Stimulated activated CD8-positive, alpha-beta memory T cell treated with anti-CD3 and anti-CD28 coated beads, Interleukin-7, amount 100 ng/mL, for 4 hours (primary cell): ENCODE results near the gene DHDDS.

Source experiments
- DNase-seq, 2 donors: peaks; one replicate each; pipeline ENCODE4 v3.0.0-alpha.2; 2020; ENCODE audit warnings: low read depth in 2 of 2

Gene DHDDS

DNA sequence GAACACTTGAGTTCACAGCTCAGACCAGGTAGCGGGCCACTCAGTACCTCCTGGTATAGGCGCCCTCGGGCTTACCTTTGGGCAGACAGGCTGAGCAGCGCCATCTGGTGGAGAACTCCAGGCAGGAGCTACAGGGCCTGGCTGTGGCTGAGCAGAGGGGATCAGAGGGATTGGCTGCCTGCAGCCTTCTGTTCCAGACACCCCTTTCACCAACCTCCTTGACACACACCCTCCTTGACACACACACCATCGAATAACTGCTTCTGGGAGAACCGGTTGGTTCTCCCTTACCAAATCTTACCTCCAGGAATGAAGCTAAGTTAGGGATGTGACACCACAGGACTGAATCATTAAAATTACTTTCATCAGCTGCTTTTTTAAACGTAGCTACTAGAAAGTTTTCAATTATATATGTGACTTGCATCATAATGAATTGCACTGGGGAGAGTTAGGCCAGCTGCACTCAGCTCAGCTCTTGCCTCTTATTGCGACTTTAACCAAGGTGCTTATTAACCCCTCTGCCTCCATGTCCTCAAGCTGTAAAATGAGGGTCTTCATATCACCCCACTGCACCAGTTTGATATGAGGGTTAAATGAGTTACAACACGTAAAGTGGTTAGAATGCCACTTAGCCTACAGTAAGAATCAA lies 14.9 kb upstream of the DHDDS start:
- peak; percentile 70 to 76 for DNase-seq

GRCh38 chr1:26418865-26419349 lies 13.2 kb upstream of the DHDDS start:
- no peak for DNase-seq

DNA sequence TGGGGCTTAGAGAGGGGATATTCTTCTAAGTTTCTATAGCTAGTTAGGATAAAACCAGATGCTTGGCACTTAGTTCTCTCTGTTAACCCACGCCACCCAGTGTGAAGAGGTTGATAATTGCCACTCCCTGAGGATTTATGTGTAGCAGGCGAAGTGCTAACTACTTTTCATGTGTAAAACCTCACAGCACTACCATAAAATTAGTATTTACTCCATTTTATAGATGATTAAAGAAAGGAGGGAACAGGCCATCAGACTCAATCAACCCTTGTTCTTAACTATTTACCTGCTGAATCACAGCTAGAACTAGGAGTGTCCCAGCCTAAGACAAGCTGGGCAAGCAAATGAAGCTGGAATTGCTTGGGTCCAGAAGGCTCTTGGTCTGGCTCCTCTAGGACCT lies 12.6 kb upstream of the DHDDS start:
- no peak for DNase-seq

- no peak for DNase-seq
Measured at GRCh38 chr1:26429721-26430120, 2.4 kb upstream of the DHDDS start.

DNA sequence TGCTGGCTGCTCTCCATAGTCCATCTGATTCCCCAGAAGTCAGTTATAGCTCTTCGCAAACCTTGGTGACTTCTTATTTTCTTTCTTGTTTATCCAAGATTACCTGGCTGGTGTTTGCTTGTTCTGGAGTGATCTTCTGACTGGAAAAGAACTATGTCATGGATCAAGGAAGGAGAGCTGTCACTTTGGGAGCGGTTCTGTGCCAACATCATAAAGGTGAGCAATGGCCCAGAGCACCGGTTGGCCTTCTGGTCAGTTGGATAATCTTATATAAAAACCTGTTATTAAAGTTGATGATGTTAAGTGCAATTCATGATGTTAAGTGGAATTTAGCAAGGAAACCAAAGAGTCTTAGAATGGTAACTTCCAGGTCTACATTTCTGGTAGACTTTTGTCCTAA lies 672 bp downstream of the DHDDS start:
- no peak for DNase-seq

- DNase-seq, result no peak
Measured at GRCh38 chr1:26434161-26434752, 2.1 kb downstream of the DHDDS start.

DNA sequence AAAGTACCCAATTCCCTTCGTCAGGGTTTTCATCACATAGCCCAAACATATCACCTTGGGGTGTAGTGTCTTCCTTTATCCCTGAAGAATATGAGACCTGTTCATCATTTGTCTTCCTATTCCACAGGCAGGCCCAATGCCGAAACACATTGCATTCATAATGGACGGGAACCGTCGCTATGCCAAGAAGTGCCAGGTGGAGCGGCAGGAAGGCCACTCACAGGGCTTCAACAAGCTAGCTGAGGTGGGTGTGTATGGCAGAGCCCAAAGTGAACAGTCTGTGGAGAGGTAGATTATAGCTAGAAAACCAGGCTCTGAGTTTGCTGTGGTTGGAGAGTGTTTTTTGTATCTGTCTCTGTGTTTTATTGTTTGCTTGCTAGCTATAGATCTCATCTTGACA lies 5.9 kb downstream of the DHDDS start:
- DNase-seq, result no peak

DNA sequence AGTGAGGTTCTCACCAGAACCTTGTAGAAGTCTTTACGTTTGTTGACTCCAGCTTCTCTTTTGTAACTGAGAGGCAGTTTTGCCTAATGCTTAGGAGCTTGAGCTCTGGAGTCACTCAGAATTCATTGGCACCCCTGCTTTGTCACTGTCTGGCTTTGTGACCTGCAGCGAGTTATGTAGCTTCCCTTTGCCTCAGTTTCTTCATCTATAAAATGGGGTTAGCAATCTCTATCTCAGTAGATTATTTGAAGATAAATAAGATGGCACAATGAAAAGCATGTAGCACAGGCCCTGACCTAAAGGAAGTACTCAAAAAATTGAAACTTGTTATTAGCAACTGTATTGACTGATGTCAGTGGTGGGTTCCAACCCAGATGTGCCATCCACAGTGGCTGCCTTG lies 8.1 kb downstream of the DHDDS start:
- no peak for DNase-seq

DNA sequence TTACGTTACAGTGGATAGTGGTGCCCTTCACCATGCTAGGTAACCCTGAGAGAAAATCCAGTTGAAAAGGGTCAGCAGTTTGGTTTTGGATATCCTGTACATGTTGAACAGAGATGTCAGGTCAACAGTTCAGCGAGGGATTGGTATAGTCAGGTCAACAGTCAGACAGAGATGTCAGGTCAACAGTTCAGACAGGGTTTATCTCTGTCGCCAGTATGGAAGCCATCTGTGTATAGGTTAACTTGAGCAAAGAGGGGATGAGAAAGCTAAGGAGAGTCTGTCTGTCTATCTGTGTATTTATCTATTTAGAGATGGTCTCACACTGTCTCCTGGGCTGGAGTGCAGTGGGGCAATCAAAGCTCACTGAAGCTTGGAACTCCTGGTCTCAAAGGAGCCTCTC lies 17.7 kb downstream of the DHDDS start:
- no peak for DNase-seq

DNA sequence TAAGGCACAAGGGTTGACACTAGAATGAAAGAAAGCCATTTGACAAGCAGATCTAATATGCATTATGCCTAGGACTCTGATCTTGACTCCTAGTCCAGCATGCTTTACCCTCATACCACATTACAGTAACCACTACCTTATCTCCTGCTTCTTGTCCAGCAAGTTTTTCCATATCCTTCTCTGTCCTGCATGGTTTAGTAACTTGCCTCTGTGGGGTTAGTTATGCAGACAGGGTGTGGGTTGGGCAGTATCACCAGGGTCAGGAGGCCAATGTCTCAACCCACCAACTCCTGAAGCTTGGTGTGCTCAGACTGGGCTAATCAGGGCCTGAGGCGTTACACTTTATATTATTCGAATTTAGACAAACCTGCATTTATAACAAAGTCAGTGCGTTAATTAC lies 18.8 kb downstream of the DHDDS start:
- DNase-seq, result no peak

GRCh38 chr1:26452459-26453183 lies 20.5 kb downstream of the DHDDS start:
- no peak for DNase-seq

- no peak for DNase-seq
Measured at GRCh38 chr1:26459148-26459547, 27.0 kb downstream of the DHDDS start.

DNA sequence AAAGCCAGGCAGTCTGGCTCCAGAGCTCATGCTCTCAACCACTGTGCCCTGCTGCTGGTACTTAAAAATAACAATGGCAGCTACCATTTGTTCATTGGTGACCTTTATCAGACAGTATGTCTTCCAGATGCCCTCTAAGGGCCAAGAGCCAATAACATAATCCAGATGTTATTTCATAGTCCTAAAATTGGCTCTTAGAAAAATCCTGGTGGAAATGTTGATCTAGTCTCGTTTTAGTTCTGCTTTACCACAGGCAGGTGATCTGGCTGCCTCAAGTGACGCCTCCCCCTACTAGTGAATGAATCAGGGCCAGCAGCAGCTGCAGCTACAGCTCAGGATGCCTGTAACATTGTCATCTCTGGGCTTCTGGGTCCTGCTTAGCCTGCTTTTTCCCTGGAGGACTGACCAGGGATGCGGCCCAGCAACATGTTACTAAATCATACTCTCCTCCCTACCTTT lies 27.5 kb downstream of the DHDDS start:
- DNase-seq, result no peak

- DNase-seq, result no peak
Measured at GRCh38 chr1:26468911-26469310, 36.8 kb downstream of the DHDDS start.

GRCh38 chr1:26469558-26469957 lies 37.4 kb downstream of the DHDDS start:
- no peak for DNase-seq

- no peak for DNase-seq
Measured at GRCh38 chr1:26470878-26471497, 38.9 kb downstream of the DHDDS start.

- DNase-seq, result peak; percentile 6 to 24
Measured at GRCh38 chr1:26471498-26472319, 39.6 kb downstream of the DHDDS start.

DNA sequence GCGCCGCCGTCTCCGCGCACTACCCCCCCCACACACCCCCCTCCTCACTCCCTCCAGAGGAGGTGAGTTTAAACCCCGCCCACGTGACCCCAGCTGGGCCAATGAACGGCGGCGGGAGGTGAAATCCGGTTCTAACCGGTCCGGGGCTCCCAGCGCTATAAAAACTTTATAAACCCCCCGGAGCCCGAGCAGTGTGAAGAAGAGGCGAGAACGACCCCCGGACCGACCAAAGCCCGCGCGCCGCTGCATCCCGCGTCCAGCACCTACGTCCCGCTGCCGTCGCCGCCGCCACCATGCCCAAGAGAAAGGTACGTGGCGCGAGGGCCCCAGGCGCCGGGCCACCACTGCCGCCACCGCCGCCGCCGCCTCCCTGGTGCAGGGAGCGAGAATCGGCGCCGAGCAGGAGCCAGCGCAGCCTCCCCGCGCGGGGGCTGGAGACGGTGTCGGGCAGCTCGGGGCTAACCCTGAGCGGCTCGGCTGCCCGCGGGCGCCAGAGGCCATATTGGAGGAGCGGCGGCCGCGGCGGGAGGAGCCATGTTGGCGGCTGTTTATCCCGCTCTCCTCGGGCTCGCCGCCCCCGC lies 40.3 kb downstream of the DHDDS start, which contains the start of gene HMGN2:
Gene HMGN2, plus strand, starts transcription at position 121 of the 581 bp plus-strand sequence. Its CDS starts 173 bp downstream, at position 294.
- peak; percentile 83 to 85 for DNase-seq

GRCh38 chr1:26472901-26473845 lies 41.1 kb downstream of the DHDDS start:
- peak; percentile 90 to 96 for DNase-seq

DNA sequence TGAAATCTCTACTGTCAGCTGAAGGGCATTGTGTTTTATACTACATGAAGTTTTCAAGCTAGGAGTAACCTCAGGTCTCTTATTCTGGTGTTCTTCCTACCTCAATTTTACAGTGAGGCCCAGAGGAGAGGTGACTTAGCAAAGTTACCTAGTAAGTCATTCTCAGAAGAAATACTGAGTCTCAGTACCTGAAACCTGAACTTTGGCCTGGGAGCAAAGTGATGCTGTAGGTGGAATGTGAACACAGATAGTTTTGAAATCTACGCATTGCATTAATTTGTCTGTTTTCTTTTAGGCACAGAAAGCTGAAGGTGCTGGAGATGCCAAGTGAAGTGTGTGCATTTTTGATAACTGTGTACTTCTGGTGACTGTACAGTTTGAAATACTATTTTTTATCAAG lies 42.7 kb downstream of the DHDDS start:
- DNase-seq, result no peak
